ENCODE results near the gene MMP11.

GRCh38 chr22:23818541-23818940, 45.9 kb downstream of the MMP11 start:
- TF ChIP-seq CTCF (IDR thresholded peaks at IDR 0.05; ENCODE audit: insufficient read depth, low read depth, low read length) (no peak), EZH2 (IDR thresholded peaks at IDR 0.05; ENCODE audit: insufficient read depth, low read length) (no peak)

All from astrocyte (in vitro differentiated cells and primary cell).